Measurements from ENCODE around the gene RPA3. TPM values are rescaled to one million over a fixed set of nuclear protein-coding genes. Genes with fewer than 3 reads are reported as not detected.
A peak's percentile ranks its signal among the peaks of the same experiment; 100 is the strongest.

The RPA3 gene
- total RNA-seq, 2 experiments from 2014 or later = 32.9 to 36.5 TPM

GRCh38 chr7:7639847-7640220, 78.6 kb downstream of the RPA3 start:
- no peaks in the 10 kb centered on the region for H3K27me3 ChIP-seq (ENCODE audit: control insufficient read depth in 1 of 2, insufficient read depth in 2 of 2, low read length in 2 of 2)
- H3K36me3 Mint-ChIP-seq (ENCODE audit: low read depth) = peaks cover 72% of the 10 kb centered on the region
- H3K9me3 ChIP-seq (ENCODE audit: control insufficient read depth in 1 of 2, insufficient read depth in 1 of 2, low read length in 2 of 2) = no peaks in the 10 kb centered on the region
- peak overlapping the region; percentile 98 for H3K27ac Mint-ChIP-seq
- intact Hi-C loops (cut with DNase I, micrococcal nuclease) = loop anchor here (1.0 to 10.0 kb wide), 8 partner anchors 73 to 1048 kb away; partner anchors contain the start of genes C1GALT1 (in 2 of the 2), GLCCI1 (in 1 of the 2), INTS15 (in 1 of the 2) and MIOS (in 1 of the 2)
- peak overlapping the region; percentile 88 for H3K4me3 ChIP-seq (ENCODE audit: low read length)
- H3K4me3 Mint-ChIP-seq = peak overlapping the region; percentile 90
- H3K4me1 Mint-ChIP-seq (ENCODE audit: low read depth) = peaks cover 57% of the 10 kb centered on the region
- peaks cover 17% of the 10 kb centered on the region for H3K4me1 ChIP-seq (ENCODE audit: insufficient read depth, low read length)
- H3K9me3 Mint-ChIP-seq = no peaks in the 10 kb centered on the region
- H3K27ac ChIP-seq (ENCODE audit: low read depth in 1 of 2, low read length in 2 of 2) = peak overlapping the region; percentile 98 to 99
- peak in 12 of 14 experiments; percentile 14 to 84 (median 40) for DNase-seq
- H3K36me3 ChIP-seq (ENCODE audit: insufficient read depth, low read length) = peaks cover 21% of the 10 kb centered on the region
- H3K27me3 Mint-ChIP-seq = no peaks in the 10 kb centered on the region
- CTCF ChIA-PET = interaction anchor here (1.2 to 3.7 kb wide), 3 partner anchors 20 to 550 kb away, joined by 3 to 12 read pairs (median 3); no protein-coding TSS in a partner anchor
- POLR2A ChIA-PET = interaction anchor here (0.8 to 3.4 kb wide), 30 partner anchors 8 to 550 kb away, joined by 3 to 92 read pairs (median 6); partner anchors contain the start of genes C1GALT1, GLCCI1 and MIOS
- ATAC-seq (ENCODE audit: poor library complexity) = peak; percentile 53
- TF ChIP-seq, protein P1, sequence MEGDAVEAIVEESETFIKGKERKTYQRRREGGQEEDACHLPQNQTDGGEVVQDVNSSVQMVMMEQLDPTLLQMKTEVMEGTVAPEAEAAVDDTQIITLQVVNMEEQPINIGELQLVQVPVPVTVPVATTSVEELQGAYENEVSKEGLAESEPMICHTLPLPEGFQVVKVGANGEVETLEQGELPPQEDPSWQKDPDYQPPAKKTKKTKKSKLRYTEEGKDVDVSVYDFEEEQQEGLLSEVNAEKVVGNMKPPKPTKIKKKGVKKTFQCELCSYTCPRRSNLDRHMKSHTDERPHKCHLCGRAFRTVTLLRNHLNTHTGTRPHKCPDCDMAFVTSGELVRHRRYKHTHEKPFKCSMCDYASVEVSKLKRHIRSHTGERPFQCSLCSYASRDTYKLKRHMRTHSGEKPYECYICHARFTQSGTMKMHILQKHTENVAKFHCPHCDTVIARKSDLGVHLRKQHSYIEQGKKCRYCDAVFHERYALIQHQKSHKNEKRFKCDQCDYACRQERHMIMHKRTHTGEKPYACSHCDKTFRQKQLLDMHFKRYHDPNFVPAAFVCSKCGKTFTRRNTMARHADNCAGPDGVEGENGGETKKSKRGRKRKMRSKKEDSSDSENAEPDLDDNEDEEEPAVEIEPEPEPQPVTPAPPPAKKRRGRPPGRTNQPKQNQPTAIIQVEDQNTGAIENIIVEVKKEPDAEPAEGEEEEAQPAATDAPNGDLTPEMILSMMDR (IDR thresholded peaks at IDR 0.05) = no peak

DNA sequence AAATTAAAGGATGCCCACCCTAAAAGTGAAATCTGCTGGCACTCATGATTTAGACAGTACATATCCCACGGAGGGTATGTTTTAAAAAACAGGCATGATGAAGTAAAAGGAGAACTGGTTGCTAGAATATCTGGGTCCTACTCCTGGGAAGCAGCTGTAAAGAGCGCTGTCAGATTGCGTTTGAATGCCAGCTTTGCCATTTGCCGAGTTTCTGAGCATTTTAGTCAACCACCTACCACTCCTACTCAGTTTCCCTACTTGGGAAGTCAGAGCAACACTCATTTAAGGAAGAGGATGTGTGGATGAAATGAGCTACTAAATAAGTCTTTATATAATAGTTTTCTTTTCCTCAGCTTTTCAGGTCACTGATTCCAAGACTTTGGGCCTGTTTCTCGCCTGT, 79.0 kb downstream of the RPA3 start:
- ATAC-seq (ENCODE audit: poor library complexity) (no peak), DNase-seq (peak in 1 of 14 experiments; percentile 40)
- H3K27me3 Mint-ChIP-seq = no peaks in the 10 kb centered on the region
- TF ChIP-seq, protein P1 (IDR thresholded peaks at IDR 0.05) = no peak
- H3K36me3 Mint-ChIP-seq (ENCODE audit: low read depth) = peaks cover 69% of the 10 kb centered on the region
- intact Hi-C loops (cut with DNase I, micrococcal nuclease) = loop anchor here in 1 of 2 experiments (2.0 kb wide), 1 partner anchor 75 kb away; no protein-coding TSS in a partner anchor
- Histone ChIP-seq H3K27ac (ENCODE audit: low read depth in 1 of 2, low read length in 2 of 2) (peak overlapping the region; percentile 98 to 99), H3K27me3 (ENCODE audit: control insufficient read depth in 1 of 2, insufficient read depth in 2 of 2, low read length in 2 of 2) (no peaks in the 10 kb centered on the region), H3K4me1 (ENCODE audit: insufficient read depth, low read length) (peaks cover 17% of the 10 kb centered on the region), H3K36me3 (ENCODE audit: insufficient read depth, low read length) (peaks cover 21% of the 10 kb centered on the region), H3K4me3 (ENCODE audit: low read length) (peak overlapping the region; percentile 88), H3K9me3 (ENCODE audit: control insufficient read depth in 1 of 2, insufficient read depth in 1 of 2, low read length in 2 of 2) (no peaks in the 10 kb centered on the region)
- H3K9me3 Mint-ChIP-seq = no peaks in the 10 kb centered on the region
- H3K27ac Mint-ChIP-seq = peak overlapping the region; percentile 98
- ChIA-PET CTCF (interaction anchor here (1.3 to 3.7 kb wide), 2 partner anchors 20 to 41 kb away, joined by 3 to 12 read pairs; no protein-coding TSS in a partner anchor), POLR2A (interaction anchor here (0.8 to 3.4 kb wide), 18 partner anchors 24 to 551 kb away, joined by 4 to 92 read pairs (median 6); partner anchors contain the start of genes C1GALT1, GLCCI1 and MIOS)
- peak overlapping the region; percentile 90 for H3K4me3 Mint-ChIP-seq
- peaks cover 53% of the 10 kb centered on the region for H3K4me1 Mint-ChIP-seq (ENCODE audit: low read depth)

DNA sequence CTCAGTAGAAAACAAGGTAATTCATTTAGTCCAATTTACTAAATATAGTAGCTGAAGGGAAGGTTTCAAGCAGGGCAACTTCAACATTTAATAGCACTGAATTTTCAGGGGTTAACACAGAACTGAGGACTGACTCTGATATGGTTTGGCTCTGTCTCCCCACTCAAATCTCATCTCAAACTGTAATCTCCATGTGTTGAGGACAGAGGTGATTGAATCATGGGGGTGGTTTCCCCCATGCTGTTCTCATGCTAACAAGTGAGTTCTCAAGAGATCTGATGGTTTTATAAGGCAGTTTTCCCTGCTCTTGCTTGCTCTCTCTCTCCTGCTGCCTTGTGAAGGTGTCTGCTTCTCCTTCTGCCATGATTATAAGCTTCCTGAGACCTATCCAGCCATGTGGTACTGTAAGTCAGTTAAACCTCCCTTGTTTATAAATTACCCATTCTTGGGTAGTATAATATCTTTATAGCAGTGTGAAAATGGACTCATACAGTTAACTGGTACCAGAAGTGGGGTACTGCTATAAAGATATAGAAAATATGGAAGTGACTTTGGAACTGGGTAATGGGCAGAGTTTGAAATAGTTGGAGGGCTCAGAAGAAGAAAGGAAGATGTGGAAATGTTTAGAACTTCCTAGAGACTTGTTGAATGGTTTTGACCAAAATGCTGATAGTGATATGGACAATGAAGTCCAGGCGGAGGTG, 87.6 kb downstream of the RPA3 start:
- Mint-ChIP-seq H3K27ac (no peak overlapping the region), H3K27me3 (no peaks in the 10 kb centered on the region), H3K4me3 (no peak overlapping the region), H3K36me3 (ENCODE audit: low read depth) (peaks cover 8% of the 10 kb centered on the region), H3K9me3 (no peaks in the 10 kb centered on the region), H3K4me1 (ENCODE audit: low read depth) (no peaks in the 10 kb centered on the region)
- DNase-seq (no peak), ATAC-seq (ENCODE audit: poor library complexity) (no peak)
- POLR2A ChIA-PET = no interaction called here
- Histone ChIP-seq H3K4me1 (ENCODE audit: insufficient read depth, low read length) (no peaks in the 10 kb centered on the region), H3K9me3 (ENCODE audit: control insufficient read depth in 1 of 2, insufficient read depth in 1 of 2, low read length in 2 of 2) (peaks cover 3 to 6% of the 10 kb centered on the region in 2 experiments), H3K36me3 (ENCODE audit: insufficient read depth, low read length) (peaks cover 4% of the 10 kb centered on the region), H3K27ac (ENCODE audit: low read depth in 1 of 2, low read length in 2 of 2) (no peak overlapping the region), H3K4me3 (ENCODE audit: low read length) (no peak overlapping the region), H3K27me3 (ENCODE audit: control insufficient read depth in 1 of 2, insufficient read depth in 2 of 2, low read length in 2 of 2) (no peaks in the 10 kb centered on the region)
- intact Hi-C loops (cut with DNase I, micrococcal nuclease) = no loop called here
- CTCF ChIA-PET = no interaction called here
- TF ChIP-seq, protein P1 (IDR thresholded peaks at IDR 0.05) = no peak

All from CD4-positive, alpha-beta T cell (primary cell).